DMS79 treated with DMSO at 0.1 percent for 48 hours (cell line): ENCODE results near the gene QRFP.

Source experiments
- DNase-seq: peaks from one replicate; lab custom pipeline; 2025; lab: John Stamatoyannopoulos, UW

The QRFP gene

DNA sequence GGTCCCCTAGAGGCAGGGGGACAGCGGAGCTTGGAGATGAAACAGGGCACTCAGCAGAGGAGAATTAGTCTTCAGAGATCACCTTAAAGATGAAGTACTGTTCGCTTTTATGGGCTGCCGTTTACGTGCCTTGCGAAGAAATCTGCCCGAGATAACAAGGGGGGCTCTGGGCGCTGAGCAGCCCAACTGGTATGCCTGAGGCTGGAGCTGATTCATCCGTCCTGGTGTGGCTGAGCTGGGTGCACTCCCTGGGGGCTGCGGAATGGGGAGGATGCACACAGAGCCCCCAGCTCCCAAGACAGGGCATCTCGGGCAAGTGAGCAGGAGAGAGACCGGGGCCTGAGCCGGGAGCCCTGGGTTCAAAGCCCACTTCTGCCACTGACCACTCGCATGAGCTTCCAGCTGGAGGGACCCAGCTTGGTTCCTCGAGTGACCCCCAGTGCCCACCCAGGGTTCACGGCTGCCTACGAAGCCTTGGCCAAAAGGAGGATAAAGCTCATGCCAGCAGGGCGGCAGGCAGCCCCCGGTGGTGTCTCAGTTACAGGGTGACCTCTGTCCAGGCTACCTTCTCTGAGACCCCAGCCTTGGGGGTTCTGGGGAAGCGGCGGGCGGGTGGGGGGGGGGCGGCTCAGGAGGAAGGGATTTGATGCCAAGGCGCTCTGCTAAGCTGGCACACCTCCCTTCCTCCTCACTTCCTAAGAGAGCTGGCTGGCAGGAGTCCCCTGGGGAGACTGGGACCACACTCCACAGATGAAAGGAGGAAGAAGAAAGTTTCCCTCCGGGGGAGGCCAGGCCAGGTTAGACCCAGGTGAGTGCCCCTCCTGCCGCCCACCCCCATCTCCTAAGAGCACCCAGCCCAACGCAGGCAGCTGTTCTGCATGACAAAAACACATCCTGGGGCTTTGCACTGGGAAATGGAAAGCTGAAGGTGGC lies 36.8 kb upstream of the QRFP start:
- DNase-seq = no peak

DNA sequence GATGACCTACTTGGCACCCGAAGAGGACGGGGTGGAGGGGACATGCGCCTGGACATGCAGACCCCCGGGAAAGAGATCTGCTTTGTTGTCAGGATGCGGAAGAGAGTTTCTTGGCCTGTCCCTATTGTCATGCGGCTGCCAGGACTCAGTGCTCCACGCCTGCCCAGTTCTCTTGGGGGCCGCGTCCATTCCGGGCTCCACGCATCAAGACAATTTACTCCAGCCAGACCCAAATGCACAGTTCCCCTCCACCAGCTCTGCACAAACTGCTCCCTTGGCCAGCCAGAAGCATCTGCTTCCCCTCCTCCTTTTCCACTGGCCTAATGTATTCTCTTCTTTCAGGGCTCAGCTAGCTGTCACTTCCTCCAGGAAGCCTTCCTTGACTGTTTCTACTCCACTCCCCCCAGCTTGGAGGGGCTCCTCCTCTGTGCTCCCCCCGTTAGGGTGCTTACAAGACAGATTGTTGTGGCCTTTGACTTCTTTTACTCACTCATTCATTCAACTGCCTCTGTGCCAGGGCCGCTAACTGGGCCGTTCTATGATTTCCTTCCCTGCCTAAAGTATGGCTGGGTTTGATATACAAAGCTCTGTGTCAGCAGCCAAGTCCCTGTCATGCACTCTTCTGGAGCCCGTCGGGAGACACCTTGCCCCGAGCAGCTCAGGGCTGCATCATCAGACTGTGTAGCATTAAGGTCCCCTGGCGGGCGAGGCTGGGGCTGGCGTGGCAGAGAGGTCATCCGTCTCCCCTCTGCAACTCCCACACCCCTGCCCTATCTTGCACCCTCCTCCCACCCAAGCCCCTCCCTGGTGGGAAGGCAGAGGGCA lies 35.9 kb upstream of the QRFP start:
- no peak for DNase-seq

DNA sequence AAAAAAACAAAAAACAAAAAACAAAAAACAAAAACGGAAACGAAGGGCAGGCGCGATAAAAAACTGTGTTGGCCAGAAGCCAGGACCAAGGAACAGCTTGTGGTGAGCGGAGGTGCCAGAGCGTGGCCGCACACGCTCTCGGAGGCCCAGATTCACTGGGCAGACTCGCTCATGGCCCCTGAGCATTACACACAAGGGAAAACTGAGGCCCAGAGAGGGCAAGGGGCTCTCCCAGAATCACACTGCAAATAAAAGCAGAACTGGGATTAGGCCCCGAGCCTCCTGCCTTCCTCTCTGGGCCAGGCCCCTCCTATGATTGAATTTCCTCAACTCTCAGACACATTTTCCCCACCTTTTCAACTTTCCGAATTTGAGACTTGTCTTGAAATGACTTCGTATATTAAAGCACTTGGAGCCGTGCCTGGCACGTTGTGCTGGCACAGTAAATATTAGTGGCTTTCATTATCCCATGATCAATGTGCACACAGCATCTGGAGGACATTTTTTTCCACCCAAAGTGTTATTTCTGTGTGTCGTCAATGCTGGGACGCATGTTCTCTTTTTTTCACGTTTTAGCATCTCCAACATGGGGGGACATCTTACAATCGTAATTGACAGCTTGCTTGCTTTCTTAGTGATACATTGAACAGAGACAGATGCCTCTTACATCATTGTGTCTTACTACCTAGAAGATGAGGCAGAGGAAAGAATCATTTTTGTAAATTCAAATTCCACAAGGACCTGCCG lies 35.1 kb upstream of the QRFP start:
- peak; percentile 59 for DNase-seq

DNA sequence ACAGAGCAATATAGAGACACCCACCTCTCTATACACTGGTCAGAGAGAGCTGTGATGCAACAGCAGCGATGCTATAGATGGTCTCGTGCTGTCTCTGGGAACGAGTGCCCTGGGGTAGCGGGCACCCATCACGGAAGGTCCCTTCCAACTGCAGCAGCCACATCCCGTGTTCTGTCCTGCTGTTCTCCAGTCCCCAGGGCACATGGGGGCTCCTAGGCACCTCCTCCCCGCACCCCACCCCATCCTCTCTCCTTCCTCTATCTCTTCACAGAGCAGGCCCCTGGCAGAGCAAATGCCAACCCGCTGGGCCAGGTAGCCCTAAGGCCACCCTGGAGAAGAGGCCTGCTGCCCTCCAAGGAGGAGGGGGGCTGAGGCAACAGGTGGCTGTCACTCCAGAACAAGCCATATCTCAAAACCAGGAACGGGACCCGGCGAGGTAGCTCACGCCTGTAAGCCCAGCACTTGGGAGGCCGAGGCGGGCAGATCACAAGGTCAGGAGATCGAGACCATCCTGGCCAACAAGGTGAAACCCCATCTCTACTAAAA lies 34.3 kb upstream of the QRFP start:
- DNase-seq = no peak

DNA sequence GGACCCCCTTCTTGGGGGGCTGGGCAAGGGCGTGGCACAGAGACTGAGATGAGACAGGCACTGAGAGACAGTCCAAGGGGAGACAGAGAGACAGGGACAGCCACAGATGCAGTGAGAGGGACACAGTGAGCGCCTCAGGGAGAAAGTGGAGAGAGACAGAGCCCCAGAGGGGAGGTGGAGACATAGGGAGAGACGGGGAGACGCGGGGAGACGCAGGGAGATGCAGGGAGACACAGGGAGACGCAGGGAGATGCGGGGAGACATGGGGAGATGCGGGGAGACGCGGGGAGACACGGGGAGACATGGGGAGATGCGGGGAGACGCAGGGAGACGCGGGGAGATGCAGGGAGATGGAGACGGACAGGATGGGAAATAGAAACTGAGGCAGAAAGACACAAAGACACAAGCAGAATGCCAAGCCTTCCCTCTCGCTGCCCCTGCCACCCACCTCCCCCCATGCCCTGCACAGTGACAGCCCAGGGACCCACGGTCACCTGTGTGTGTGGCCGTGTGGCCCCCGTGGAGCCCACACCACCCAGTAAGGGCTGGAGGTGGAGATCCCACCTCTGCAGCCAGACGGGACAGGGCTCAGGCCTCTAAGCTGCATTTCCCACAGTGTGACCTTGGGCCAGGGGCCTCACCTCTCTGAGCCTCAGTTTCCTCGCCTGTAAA lies 33.7 kb upstream of the QRFP start:
- no peak for DNase-seq

DNA sequence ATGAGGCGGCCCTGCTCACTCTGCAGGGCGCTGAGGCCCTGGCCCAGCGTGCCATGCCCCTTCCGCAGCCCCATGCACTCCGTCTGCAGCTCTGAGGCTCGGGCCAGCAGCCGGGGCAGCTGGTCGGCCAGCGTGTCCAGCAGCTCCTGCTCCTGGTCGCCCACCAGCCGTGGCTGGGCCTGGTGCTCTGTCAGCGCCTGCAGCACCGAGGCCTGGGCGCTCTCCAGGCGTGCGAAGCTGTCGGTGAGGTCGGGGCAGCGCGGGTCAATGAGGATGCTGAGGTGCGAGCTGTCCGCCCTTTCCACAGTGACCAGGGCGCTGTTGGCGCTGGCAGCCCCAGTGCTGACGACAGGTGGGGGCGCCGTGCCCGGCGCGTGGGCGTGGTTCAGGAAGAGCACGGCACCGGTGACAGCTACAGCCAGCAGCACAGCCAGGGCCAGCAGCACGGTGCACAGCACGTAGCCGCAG lies 33.0 kb upstream of the QRFP start:
- no peak for DNase-seq

DNA sequence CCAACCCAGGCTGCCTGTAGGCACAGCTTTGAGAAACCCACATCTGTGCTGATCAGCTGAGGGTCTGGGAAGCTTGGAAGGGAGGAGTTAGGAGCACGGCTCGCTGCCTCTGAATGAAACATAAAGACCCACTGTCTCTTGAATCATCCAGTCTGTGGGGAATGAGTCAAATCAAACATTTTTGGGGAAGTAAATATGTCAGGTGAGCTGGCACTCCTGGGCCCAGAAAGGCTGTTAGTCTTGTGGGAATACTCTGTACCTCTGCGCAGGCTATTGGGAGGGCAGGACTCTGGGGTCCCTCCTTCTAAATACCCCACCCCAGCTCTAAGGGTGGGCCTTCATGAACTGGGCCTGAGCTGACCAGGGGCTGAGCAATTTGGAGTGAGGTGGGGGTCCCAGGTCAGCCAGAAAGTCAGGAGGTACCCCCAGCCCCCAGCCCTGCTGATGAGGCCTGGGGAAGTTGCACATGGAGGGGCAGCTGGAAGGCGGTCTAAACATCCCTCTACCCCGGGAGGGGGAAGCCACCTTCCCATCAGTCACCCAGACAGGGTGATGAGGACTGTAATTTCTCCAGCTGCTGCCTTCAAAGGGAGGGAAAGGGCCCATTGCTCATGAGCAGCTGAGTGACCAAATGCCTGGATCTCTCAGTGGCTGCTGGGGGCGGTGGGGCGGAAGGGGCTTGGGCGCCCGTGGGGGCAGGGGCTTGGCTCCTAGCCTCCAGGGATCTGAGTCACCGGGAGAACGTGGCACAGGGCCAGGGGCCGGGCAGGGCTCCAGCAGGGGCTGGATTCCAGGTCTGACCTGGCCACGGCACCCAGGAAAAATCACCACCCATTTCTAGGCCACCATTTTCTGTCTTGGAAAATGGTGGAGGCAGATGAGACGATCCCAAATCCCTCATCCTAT lies 31.6 kb upstream of the QRFP start:
- DNase-seq = peak; percentile 33

DNA sequence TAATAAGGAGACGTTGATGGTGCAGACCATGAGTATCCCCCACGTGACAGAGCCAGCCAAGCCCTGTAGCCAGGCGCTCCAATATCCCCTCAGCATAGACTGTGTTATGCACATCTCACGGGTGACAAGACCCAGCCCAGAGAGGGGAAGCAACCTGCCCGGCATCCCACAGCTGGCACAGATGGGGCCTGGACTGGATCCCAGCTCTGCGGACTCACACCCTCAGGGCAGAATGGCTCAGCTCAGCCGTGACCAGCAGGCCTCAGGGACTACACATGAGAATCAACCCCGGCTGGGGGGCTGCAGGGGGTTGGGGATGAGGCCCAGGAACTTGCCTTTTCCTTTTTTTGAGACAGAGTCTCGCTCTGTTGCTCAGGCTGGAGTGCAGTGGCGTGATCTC lies 30.7 kb upstream of the QRFP start:
- no peak for DNase-seq

DNA sequence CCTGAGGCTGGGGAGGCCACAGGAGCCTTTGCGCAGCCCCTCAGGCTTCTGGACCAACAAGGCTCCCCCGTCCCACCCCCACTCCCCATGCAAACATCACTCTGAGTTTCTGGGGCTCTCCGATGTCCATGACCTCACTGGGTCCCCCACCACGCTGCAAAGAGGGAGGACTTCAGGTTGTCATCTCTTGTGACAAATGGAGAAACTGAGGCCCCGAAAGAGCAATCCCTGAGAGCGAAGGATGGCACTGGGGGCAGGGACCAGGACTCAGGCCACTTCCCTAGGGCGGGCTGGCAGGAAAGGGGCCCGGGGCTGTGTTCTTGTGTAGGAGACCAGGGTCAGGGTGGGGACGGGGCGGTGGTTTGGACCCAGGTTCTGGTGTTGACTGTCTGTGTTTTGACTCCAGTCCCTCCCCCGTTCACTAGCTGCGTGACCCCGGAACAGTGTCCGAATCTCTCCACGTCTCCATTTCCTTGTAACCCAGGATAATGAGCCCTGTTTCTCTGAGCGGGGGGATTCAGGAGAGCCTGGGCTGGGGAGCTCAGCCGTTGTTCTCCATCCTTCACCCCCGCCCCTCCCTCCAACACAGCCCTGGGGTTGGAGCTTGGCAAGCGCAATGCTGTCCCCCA lies 28.6 kb upstream of the QRFP start:
- no peak for DNase-seq

DNA sequence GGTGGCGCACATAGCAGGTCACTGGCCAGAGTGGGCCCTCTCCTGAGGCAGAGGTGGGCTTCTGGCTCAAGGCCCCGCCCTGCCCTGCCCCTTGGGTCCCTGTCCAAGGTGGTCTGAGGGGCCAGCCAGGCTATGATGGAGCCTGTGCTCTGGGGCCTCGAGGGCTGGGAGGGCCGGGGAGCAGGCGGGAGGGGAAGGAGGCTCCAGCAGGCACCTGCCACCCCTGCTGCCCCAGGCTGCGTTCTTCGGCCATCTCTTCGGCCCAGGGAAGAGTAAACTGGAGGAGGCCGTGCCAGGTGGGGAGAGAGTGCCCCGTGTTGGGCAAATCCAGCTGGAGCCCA lies 27.8 kb upstream of the QRFP start:
- DNase-seq = no peak

DNA sequence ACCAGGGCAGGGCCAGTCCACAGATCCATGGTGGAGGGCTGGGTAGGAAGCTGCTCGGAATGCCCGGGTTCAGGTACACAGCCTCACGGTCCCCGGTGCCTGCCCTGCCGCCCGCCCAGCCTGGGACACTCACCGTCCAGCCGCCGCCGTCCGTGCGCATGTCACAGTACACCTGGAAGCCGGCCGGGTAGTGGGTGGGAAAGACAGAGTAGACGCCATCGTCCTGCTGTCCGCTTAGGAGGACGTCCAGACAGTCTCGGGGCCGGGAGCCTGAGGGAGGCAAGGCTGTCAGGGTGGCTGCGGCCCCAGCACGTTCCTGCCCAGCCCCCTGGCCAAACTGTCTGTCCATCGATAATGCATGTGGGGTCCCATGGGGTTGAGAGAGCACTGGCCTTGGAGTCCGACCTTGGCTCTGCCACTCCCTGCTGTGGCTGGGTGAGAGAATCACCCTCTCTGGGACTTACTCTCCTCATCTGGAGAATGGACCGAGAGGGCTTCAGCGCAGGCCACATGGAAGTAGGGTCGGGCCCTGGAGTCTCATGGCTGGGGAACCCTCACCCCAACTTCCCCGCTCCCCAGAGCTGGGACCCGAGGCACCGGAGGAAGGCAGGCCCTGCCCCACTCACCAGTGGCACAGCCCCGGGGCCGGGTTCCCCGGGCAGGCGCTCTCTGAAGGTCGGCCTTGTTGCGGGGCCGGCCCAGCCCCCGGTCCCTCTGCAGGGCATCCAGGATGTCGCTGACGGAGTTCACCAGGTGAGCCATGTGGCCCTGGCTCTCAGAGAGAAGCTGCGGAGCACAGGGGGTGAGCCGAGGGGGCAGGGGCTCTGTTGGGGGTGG lies 27.2 kb upstream of the QRFP start:
- no peak for DNase-seq

DNA sequence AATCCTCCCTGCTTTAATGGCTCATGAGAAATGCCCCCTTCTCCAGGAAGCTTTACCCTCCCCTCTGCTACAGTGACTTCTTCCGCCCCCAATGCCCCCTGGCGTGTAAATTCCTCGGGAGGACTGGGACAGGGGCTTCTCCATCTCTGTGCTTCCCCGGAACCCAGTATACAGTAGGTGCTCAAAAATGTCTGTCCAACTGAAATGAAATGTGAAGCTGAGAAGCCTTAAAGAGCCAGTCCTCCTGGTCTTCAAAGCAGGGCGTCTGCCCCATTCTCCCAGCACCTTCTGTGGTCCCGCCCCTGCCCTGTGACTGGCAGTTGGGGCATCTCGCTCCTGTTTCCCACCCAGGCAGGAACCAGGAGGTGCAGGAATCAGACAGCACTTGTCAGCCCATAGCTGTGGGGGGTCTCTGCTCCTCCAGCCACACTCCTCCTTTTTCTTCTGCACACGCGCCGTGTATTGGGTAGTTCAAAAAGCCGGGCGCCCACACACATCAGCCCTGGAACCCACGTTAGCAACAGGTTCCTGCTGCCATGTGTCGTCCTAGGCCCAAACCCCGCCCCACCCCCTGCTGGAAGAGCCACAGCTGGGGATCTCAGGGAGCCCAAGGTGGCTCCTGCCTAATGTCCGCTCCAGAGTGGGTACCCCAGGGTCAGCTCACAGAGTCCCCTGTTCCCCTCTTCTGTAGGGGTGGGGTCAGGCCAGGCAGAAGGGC lies 26.4 kb upstream of the QRFP start:
- no peak for DNase-seq

DNA sequence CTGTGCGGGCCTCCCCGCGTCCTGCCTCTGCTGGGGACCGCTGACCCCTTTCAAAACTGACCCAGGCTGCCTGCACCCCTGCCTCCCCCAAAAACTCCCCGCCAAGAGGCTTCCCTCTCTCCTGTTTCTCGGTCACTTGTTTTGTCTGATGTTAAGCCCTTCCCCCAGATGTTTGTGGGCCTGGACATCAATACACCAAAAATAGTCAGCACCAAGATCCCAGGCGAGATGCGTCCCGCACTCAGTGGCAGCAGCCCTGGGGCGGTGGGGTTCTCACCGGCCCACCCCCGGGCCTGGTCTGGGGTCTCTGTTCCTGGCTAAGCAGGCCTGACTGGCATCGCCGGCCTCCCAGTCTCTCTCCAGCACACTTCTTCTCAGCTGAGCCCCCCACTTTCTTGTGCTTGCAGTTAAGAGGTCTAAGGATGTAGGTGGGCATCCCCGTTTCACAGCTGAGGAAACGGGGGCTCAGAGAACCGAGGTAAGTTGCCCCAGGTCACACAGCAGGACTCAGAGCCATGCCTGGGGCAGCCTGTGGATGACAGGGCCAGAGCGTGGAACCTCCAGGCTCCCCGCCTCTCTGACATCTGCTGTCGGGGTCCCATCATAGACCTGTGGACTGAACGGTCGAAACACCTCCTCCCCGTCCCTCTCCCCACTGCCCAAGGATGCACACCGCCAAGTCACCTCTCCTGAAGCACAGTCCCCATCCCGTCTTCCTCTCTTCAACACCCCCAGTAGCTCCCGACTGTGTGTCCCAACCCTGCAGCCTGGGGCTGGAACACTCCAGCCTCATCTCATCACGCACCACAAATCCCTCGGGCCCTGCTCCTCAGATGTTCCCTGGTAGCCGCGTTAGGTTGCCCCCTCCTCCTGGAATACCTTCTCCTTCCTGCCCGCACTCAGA lies 25.6 kb upstream of the QRFP start:
- DNase-seq = no peak

DNA sequence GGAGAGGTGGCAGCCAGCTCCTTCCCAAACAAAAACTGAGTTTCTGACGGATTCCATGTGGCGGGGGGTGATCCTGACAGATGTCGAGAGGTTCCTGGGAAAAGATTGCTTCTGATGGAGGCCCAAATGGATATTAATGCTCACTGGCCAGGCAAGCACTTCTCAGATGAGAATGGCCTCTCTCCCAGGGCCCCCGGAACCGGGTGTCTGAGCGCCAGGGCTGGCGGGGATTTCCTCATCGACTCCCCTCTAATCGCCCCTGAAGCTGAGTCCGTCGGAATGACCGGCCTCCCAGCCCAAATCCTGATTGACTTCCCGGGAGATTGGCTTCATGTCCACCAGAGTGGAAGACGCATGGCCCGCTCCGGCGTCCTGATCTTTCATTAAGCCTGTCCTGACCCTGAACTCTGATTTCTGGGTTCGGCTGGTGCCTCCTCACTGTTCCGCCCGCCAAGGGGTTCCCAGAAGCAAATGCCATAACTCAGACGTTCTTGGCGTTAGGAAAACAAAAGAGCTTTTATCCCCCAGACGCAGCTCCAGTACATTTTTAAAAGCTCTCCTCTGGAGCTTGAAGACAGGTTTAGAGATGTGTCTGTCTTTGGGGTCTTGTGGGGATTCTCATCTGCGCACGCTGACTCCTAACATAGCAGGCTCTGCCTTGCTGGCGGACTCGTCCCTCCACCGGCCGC lies 24.8 kb upstream of the QRFP start:
- no peak for DNase-seq

DNA sequence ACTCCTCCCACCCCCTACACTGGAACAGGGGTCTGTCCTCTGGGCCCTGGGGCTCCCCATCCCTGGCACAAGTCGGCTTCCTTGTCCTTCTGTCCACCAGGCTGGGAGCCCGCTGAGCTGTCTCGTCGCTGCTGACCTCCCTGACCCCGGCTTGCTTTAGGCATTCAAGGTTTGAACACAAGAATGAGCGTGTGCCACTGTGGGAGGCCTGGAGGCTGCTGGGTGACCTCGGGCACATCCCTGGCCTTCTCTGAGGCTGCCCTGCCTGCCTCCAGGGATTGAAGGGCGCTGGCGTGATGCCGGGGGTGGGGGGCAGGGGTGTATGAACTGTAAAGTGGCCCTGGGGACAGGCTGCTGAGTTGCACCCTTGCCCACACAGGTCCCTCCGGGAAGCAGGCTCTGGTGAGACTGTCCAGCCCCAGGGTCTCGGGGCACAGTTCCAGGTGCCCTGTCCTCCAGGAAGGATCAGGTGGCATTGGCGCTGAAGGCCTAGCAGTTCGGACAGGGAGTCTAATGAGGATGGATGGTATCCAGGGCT lies 24.2 kb upstream of the QRFP start:
- DNase-seq = no peak

DNA sequence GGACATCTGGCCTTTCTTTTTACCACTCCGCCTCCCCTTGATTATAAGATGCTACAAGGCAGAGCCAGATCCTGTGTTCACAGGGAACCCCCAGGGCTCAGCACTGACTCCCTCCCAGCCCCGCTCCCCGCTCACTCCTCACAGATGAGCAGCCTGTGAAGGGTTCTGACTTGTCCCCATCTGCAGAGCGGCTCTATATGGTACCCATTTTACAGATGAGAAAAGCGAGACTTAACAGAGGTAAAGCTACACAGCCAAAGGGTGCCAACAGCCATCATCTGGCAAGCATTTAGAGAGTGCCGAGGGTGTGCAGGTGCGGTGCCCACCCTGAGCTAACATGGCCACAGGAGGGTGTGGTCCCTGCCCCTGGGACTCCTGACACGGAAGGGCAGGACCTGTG lies 23.6 kb upstream of the QRFP start:
- no peak for DNase-seq
